Stimulated activated CD8-positive, alpha-beta memory T cell treated with anti-CD3 and anti-CD28 coated beads, Interleukin-15, amount 100 ng/mL, for 48 hours (primary cell): ENCODE results near the gene HMCN1.

Experiments used
- DNase-seq, 2 donors: peaks; one replicate each; pipeline ENCODE4 v3.0.0-alpha.2; 2020; ENCODE audit warnings: low read depth in 2 of 2

HMCN1 gene

DNA sequence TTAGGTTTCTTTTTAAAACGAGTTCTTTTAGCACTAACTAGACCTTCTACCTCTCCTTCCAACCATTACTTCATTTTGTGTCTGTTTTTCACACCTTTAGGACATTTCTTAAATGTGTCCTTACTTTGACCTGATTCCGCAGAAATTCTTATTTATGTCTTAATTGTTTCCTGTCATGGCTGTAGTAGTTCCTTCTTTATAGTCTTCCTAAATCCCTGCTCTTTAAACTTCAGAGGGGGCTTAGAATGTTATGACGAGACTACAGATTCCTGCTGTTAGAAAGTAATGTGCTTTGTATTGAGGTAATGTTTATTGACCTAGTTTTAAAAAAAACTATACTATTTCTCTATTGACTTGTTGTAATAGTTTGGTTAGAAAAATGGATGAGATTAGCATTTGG lies 70.4 kb downstream of the HMCN1 start:
- DNase-seq: no peak

DNA sequence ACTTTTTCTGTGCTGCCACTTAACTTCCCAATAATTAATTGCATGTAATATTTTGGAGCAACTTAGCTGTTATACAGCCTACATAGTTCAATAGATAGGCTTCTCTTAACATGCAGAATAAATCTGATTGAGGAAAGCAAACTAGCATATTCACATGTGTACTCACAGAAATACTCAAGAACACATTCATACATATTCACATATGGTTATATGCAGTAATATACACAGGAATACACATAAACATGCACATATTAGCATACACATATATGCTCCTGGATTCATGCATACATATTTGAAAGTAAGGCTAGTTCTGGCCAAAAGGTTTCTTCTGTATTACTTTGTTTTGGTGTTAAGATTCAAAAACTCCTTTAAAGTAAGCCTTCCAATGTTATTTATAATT lies 73.1 kb downstream of the HMCN1 start:
- DNase-seq: no peak

DNA sequence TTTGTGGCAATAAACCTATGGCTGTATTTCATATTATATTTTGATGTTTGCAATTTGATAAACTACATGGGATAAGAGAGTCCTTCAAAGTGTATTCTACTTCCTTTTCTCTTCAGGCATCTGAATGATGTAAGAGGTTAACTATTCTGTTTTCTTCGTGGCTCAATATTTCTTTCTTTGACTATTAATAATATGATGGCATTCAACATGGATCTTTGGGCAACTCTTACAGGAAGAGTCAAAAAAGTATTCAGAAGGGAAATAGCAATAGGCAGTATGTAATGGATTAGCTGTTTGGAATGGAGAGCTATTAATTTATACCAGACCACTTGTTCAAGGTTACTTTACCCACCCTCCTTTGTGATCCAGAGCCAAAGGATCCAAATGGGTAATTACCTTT lies 74.4 kb downstream of the HMCN1 start:
- no peak for DNase-seq

GRCh38 chr1:185811073-185811709 lies 77.0 kb downstream of the HMCN1 start:
- DNase-seq: no peak

- DNase-seq: no peak
Observed at GRCh38 chr1:185812934-185813333, 78.7 kb downstream of the HMCN1 start.

DNA sequence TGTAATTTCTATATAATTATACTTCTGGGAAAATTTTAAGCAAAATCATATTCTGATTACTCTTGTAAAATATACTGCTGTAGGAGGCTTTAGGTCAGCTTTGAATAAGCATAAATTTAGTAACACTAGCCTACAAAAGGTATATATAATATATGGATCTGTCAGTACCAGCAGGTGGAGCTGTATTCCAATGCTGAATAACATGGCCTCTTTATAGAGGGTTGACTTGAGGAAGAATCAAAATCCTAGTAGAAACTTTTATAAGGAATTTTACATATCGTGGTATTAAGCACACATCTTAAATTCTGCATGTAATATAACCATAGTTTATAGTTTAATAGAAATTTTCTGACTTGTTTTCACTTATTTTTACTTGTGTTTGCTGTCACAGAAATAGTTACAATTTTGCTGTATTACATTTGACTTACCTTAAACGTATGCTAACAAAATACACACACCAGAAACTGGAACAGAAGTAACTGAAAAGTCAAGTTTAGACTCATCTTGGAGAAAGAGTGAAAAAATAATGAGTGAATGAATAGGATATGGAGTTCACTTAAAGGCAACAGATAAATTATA lies 79.3 kb downstream of the HMCN1 start:
- DNase-seq: no peak

DNA sequence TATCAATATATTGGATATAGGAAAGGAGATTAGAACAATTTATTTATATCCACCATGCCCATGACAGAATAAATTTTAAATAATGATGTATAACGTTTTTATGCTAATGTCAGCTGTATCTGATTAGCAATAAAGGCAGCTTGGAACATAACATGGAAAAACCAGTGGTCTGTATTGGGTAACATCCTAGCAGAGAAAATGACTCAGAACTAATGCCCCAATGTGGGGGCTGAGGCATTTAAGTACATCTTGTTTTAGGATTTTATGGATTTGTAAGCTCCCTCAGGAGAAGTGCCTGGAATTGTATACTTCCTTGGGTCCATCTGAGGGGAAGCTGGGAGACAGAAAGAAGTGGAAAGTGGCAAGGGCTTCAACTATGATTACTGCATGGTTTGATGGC lies 82.3 kb downstream of the HMCN1 start:
- no peak for DNase-seq

- no peak for DNase-seq
Observed at GRCh38 chr1:185819798-185820197, 85.6 kb downstream of the HMCN1 start.

GRCh38 chr1:185821612-185822385 lies 87.6 kb downstream of the HMCN1 start:
- no peak for DNase-seq

DNA sequence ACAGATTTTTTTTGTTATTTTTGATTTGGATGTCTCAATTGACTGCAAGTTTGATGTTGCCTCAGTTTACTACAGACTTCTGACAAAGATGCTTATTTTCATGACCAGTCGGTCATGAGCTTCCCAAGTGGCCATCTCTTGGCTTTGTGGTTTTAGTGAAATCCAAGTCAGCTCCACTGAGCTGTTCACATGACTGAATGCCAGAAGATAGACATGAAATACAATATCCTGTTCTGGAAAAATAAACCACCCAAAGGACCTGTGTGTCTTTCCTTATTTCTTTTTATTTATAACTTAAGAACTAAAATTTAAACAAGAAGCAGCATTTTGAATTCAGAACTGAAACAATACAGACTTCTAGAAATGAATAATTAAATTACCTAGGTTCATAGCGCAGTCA lies 89.3 kb downstream of the HMCN1 start:
- no peak for DNase-seq

- no peak for DNase-seq
Observed at GRCh38 chr1:185824106-185824505, 89.9 kb downstream of the HMCN1 start.

- DNase-seq: no peak
Observed at GRCh38 chr1:185825556-185825955, 91.4 kb downstream of the HMCN1 start.

GRCh38 chr1:185834371-185834905 lies 100.2 kb downstream of the HMCN1 start:
- no peak for DNase-seq

GRCh38 chr1:185835191-185835590 lies 101.0 kb downstream of the HMCN1 start:
- no peak for DNase-seq

GRCh38 chr1:185837711-185838110 lies 103.5 kb downstream of the HMCN1 start:
- no peak for DNase-seq

DNA sequence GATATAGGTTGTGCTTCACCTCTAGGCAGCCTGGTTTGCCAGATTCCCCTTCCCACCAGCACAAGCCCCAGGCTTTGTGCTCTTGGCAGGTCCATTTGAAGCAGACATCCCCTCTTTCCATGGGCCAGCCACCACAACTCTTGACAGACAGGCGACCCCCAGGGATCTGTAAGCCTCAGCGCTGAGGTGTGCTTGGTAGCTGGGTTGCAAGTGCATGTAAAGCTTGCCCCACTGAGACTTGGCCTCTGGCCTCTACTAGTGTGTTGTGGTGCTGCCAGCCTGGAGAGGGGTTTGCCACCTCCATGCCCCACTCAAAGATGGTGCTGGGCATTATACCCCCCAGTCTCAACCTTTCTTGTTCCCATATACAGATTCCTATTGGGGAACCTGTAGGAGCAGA lies 103.9 kb downstream of the HMCN1 start:
- no peak for DNase-seq

DNA sequence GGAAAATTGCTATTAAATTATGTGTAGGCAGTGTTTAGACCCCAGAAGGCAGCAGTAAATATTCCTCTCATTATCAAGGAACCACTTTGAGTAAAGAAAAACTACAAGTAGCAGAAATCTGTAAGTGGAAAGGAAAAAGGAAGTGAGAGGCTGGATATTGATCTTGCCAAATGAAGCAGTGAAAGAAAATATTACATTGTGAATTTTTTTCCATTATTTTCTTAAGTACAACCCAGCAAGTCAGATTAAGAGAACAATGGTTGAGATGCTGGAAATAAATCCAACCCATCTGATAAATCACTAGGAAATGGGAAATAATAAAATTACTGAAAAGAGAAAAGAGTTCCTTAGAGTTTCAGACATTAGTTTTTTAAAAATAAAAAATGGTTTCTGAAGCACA lies 106.7 kb downstream of the HMCN1 start:
- DNase-seq: no peak

DNA sequence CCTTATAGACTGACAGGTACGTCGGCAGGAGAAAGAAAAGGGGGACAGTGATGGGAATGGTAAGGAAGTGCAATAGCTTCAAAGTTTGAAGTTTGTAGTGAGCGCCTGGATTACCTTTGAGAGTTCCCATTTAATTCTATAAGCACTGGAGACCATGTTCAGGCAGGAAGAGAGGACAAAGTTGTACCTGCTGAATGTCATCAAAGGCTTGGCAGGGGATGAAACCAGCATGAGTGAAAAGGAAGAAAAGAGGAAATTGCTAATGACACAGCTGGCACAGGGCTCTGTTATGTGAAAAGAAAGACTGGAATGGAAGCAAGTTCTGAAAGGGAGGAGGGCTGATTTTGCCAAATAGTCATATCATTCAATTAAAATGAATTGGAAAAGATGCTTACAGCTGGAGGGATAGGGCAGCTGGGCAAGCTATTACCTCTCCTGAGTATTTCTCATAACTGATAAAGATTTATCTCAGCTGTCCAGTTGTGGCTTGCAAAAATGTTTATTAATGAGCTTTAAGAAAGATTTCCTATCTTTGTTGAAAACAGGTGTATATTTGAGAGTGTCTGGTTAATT lies 109.2 kb downstream of the HMCN1 start:
- no peak for DNase-seq

- no peak for DNase-seq
Observed at GRCh38 chr1:185843986-185844385, 109.8 kb downstream of the HMCN1 start.

- no peak for DNase-seq
Observed at GRCh38 chr1:185846672-185847444, 112.7 kb downstream of the HMCN1 start.

DNA sequence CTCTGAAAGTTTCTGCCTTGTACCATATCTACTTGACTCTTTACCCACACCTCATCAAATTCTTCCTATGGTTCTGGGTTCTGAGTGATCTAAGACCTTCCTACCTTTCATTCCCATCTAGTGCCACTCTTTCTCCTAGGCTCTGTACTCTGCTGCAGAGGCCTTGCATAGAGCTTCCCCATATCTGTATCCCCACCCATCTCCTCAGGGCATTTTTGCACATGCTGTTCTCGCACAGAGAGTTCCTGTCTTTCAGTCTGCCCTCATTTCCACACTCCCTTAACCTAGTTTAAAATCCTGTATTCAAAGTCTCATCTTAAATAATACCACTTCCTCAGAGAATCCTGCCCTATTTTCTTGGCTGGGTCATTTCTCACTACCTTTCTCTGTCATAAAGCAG lies 114.8 kb downstream of the HMCN1 start:
- DNase-seq: no peak

DNA sequence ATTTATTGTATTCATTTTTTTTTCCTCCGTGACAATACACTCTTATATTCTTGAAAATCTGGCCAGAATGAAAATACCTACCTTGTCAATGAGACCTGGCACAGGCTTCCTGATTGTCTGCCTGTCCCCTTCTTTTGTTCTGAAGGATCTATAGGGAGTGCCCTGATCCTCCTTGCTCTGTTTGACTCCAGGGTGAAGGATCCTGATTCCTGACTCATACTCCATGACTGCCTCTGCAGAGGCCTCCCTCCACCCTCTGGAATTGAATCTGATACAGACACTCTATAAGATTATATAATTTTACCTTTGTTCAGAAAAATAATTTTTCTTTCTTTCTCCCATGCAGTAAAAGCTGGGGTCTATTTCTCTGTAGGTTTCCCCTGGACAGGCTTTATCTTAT lies 116.2 kb downstream of the HMCN1 start:
- DNase-seq: no peak
